Kidney tubule cell (primary cell): ENCODE measurements around the gene MYO3B.

ENCODE experiments used
- DNase-seq: peaks from one replicate; pipeline ENCODE4 v3.0.0-alpha.2; 2018; ENCODE audit warnings: low spot score

MYO3B gene

DNA sequence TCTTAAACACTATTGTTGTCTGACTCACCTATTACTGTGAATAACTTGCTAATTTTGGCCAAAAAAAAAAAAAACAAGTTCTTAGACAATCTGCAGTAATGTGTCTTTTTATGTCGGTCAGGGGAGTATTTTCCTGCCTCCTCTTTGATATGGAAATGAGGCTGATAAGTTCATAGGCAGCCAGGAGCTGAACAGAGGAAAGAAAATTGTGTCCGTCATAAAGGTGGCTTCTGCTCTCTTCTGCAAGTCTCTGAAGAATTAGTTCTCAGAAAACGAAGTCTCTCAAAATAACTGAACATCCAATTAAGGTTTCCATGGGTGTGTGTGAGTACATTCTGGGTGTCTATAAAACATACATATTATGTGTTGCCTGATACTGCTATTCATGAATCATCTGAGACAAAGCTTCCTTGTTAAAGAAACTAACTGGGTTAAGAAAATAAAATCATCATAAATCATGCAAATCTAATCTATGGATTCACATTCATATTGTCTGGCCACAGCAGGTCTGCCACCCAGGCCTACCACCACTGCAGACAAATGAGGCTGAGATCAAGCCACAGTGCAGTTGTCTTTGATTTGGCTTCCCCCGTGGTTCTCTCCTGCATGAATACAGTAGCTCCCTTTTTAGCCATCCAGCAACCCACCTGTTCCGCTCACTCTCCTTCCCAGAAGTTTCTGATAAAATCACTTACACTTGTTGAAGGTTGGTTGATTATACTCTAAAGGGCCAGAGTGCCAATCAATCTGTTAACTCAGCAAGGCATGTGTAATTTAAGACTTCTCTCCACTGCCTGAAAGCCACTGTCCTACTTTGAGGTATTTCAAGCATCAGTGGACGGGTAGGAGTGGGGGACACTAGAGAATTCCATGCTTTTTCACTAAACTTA, 517.8 kb downstream of the MYO3B start:
- no peak for DNase-seq

DNA sequence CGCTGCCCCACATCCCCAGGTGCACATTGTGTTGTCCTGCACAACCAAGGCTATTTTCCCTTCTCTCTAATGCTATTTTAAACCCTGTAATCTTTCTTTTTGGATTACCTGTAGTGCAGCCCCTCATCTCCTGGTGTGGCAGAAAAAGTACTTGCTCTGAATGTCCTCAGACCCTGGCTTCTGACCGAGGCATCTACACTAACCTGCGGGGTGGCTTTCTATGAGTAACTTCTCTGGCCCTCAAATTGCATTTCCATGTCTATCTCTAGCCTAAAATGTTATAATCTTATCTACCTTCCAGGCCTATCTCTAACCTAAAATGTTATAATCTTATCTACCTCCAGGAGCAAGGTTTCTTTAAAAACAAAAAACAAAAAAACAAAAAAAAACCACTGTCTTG, 519.0 kb downstream of the MYO3B start:
- no peak for DNase-seq

DNA sequence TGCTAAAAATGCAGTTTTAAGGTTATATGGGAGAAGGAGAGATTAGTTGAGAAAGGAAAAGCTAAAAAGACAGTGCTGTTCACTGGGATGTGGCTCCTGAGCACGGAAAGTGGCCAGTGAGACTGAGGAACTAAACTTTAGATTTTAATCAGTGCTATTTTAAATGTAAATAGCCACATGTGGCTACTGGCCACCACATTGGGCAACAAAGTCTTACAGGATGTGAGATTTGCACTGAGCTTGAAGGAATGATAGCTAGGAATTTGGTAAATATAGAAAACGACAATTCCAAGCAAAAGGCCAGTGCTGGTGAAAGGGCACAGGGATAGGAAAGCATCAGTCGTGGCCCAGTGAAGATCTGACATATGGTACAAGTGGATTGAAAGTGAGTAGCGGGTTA, 523.1 kb downstream of the MYO3B start:
- no peak for DNase-seq

DNA sequence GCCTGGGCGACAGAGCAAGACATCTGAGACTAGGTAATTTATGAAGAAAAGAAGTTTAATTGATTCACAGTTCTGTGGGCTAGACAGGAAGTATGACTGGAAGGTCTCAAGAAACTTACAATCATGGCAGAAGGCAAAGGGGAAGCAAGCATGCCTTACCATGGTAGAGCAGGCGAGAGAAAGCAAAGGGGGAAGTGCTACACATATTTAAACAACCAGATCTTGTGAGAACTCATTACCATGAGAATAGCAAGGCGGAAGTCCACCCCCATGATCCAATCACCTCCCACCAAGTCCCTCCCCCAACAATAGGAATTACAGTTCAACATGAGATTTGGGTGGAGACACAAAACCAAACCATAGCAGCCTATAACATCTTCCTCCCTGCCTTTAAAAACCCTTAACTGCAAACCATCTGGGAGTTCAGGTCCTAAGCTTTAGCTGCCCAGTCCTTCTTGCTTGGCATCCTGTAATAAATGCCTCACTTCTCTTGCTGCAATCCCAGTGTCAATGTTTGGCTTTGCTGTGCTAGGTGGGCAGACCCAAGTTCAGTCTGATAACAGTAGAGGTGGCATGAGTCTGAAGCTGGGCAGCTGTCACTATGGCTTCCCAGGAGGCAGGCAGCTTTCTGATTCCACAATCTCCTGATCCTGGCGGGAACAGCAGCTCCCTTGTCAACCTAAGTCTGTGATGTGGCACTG, 526.0 kb downstream of the MYO3B start:
- no peak for DNase-seq
